Measurements from ENCODE around the gene VIPR1.

The VIPR1 gene

GRCh38 chr3:42493126-42493797, 9.2 kb upstream of the VIPR1 start:
- DNase-seq (ENCODE audit: low spot score), result no peak
- in situ Hi-C loops (cut with MboI; ENCODE audit: low sequenced_read_pairs, unreplicated experiment), result no loop called here
- no peak for TF ChIP-seq CTCF (IDR thresholded peaks at IDR 0.05; ENCODE audit: borderline replicate concordance, control extremely low read depth, extremely low read depth, insufficient read depth, missing control alignments)

DNA sequence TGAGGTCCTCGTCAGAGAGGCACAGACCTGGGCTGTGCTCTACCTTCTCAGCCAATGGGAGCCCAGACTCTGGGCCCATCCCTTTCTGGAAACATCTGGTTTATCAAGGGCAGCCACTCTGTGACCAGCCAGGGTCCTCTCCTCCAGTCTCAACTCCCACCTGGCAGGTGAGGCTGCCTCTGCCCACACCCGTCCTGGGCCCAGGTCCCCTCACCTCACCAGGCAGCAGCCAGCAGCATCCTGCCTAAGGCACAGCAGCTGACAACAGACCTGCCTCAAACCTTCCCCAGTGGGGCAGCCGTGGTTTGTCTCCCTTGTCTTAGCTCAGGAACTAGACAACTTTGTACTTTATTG, 8.7 kb upstream of the VIPR1 start:
- DNase-seq (ENCODE audit: low spot score), result no peak
- TF ChIP-seq CTCF (IDR thresholded peaks at IDR 0.05; ENCODE audit: borderline replicate concordance, control extremely low read depth, extremely low read depth, insufficient read depth, missing control alignments), result no peak
- in situ Hi-C loops (cut with MboI; ENCODE audit: low sequenced_read_pairs, unreplicated experiment), result no loop called here

DNA sequence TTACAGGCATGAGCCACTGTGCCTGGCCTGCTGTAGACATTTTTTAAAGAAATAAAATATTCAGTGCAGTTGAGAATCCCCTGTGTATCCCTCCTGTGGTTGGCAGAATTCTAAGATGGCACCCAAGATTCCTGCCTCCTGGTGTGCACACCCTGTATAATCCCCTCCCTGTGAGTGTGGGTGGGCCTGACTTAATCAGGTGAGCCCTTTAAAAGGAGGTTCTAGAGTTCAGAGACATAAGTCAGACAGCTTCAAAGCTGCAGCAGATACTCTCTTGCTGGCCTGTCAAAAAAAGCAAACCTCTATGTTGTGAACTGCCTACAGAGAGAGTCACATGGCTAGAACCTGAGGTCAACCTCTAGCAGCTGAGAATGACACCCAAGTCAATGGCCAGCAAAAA, 7.0 kb upstream of the VIPR1 start:
- in situ Hi-C loops (cut with MboI; ENCODE audit: low sequenced_read_pairs, unreplicated experiment), result no loop called here

GRCh38 chr3:42497009-42497731, 5.3 kb upstream of the VIPR1 start:
- no peak for TF ChIP-seq CTCF (IDR thresholded peaks at IDR 0.05; ENCODE audit: borderline replicate concordance, control extremely low read depth, extremely low read depth, insufficient read depth, missing control alignments)
- DNase-seq (ENCODE audit: low spot score), result no peak
- in situ Hi-C loops (cut with MboI; ENCODE audit: low sequenced_read_pairs, unreplicated experiment), result no loop called here

More for the DNA sequence above, 7.0 kb upstream of the VIPR1 start:
- no peak for DNase-seq (ENCODE audit: low spot score)
- TF ChIP-seq CTCF (IDR thresholded peaks at IDR 0.05; ENCODE audit: borderline replicate concordance, control extremely low read depth, extremely low read depth, insufficient read depth, missing control alignments), result no peak

DNA sequence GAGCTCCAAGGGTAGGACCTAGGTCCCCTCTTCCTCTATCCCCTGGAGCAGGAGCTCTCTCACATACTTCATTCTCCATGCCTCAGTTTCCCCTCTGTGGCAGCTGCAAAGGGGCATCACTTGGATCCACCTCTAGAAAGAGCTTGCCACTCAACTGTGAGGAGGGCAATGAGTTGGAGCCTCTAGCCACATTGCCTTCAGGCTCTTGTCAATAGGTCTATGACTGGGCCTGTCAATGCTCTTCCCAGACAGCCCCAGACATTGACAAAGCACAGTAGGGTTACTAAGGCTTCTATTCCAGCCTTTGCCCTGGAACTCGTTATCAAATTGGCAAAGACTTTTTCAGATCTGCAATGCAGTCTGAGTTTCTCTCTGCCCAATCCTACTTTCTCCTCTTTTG, 4.4 kb upstream of the VIPR1 start:
- DNase-seq (ENCODE audit: low spot score), result no peak
- TF ChIP-seq CTCF (IDR thresholded peaks at IDR 0.05; ENCODE audit: borderline replicate concordance, control extremely low read depth, extremely low read depth, insufficient read depth, missing control alignments), result no peak
- in situ Hi-C loops (cut with MboI; ENCODE audit: low sequenced_read_pairs, unreplicated experiment), result no loop called here

DNA sequence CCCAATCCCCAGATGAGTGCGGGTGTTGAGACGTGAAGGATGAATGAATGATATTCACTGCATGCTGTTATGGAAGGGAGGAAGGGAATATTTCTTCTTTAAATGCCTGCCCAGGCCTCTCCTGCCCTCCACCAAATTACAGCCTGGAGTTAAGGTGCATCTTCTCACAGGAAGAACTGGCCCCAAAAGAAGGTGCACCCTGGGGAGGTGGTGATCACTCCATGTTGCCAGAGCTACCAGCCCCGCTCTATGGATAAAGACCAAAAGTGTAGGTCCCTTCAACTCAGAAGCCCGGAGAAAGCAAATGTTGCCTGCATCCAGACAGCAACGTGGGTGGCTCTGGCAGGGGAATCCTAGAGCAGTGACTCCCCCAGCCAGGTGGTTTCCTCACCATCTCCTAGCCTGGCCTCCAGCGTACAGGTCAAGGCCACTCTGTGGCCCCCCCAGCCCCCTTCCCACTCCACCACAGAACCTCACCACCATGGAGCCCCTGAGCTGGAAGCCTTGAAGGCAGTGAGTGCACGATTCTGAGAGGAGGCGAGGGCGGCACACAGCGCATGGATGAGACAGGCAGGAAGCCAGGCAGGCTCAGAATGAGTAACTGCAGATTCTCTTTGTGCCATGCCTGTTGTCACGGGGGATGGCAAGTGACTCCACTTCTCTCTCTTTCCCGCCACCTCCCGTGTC, 3.5 kb upstream of the VIPR1 start:
- in situ Hi-C loops (cut with MboI; ENCODE audit: low sequenced_read_pairs, unreplicated experiment), result no loop called here
- no peak for DNase-seq (ENCODE audit: low spot score)
- TF ChIP-seq CTCF (IDR thresholded peaks at IDR 0.05; ENCODE audit: borderline replicate concordance, control extremely low read depth, extremely low read depth, insufficient read depth, missing control alignments), result no peak
